GM12874 (cell line): ENCODE data around the gene KCTD17.

ENCODE experiments used
- CTCF ChIP-seq: IDR thresholded peaks from 2 replicates; pipeline ENCODE4 v1.5.1; 2011; ENCODE audit warnings: low read depth, mild to moderate bottlenecking, control low read depth, low read length, moderate library complexity; ENCODE audit not compliant: insufficient read depth

Gene KCTD17

DNA sequence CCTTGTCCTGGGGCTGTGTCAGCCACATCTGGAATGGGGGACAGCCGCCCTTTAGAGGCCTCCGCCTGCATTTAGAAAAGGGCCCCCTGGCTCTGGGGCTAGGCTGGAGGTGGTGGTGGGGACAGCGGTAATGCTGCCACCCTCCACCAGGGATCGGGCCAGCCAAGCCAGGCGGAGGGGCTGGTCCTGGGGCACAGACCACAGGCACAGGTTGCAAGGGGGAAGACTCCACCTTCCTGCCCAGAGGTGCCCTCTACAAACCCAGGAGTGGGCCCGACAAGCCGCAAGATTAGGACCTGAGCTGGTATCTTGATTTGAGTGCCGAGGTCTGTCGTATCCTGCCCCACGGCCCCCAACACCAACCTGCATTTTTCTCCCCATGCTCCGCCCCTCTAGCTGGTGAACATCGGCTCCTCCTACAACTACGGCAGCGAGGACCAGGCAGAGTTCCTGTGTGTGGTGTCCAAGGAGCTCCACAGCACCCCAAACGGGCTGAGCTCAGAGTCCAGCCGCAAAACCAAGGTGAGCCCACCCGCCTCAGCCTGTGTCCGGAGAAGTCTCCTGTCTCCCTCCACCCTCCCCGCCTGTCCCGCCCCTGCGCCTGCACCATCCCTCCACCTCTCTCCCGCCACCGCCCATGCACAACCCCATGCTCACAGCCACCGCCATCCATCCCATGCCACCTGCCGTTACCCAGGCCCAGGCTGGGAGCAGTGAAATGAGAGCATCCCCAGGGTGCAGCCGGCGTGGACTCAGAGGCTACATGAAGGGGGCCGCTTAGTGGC, 7.6 kb downstream of the KCTD17 start:
- TF ChIP-seq CTCF = no peak

- TF ChIP-seq CTCF = no peak
These were observed 8.4 kb downstream of the KCTD17 start for GRCh38 chr22:37059876-37060449.

- no peak for TF ChIP-seq CTCF
These were observed 9.5 kb downstream of the KCTD17 start for GRCh38 chr22:37060801-37061610.

DNA sequence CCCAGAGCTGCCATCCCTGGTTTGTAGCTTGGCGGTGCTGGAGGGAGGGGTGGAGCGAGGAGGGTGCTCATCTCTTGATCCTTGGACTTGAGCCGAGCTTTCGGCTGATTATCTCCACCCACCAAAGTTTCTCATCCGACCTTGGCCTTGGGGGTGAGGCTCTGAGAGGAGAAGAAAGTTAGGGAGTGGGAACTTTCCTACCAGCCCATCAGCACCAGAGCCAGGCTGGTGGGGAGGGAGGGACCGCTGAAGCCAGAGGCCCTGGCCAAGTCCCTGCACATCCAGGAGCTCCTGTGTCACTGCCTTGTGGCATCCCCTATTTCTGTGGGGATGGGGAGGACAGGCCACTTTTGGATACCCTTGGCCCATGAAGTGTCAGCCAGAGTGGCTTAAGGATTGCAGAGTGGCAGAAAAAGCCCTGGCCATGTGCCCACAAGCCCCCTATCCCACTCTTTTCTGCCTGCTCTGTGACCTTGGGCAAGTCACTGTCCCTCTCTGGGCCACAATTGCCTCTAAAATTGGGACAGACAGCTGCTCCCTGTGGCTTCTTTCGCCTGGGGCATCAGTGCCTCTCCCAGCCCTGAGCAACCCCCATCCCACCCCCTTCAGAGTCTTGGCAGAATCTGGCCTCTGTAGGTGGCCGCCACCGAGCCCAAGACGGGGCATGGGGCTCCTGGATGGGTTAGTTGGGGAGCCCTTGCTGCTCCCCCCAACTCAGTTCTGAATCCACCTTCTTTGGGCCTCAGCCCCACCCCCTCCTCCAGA, 10.3 kb downstream of the KCTD17 start:
- TF ChIP-seq CTCF = no peak

GRCh38 chr22:37062376-37062675, 10.8 kb downstream of the KCTD17 start:
- no peak for TF ChIP-seq CTCF

- no peak for TF ChIP-seq CTCF
These were observed 11.3 kb downstream of the KCTD17 start for GRCh38 chr22:37062702-37063381.
